ENCODE results near the gene GRXCR2.
"Not testable (repeated sequence)": the region's sequence is repeated elsewhere in the genome, so short reads cannot be mapped to it uniquely, and the experiment has no call there.

The GRXCR2 gene

GRCh38 chr5:145872914-145873313 lies at the start of gene GRXCR2:
Gene GRXCR2, minus strand, starts transcription at chr5:145873014. Its CDS starts 46 bp downstream, at chr5:145872968.
- no peak for DNase-seq (ENCODE audit: low read depth in 2 of 2)

- no peak for DNase-seq (ENCODE audit: low read depth in 2 of 2)
Observed at GRCh38 chr5:145922059-145922458, 49.2 kb upstream of the GRXCR2 start.

- DNase-seq (ENCODE audit: low read depth in 2 of 2) = no peak
Observed at GRCh38 chr5:145921211-145921610, 48.4 kb upstream of the GRXCR2 start.

- no peak for DNase-seq (ENCODE audit: low read depth in 2 of 2)
Observed at GRCh38 chr5:145920542-145921210, 47.9 kb upstream of the GRXCR2 start.

GRCh38 chr5:145919413-145919812 lies 46.6 kb upstream of the GRXCR2 start:
- DNase-seq (ENCODE audit: low read depth in 2 of 2) = no peak

- DNase-seq (ENCODE audit: low read depth in 2 of 2) = no peak
Observed at GRCh38 chr5:145918397-145918796, 45.6 kb upstream of the GRXCR2 start.

GRCh38 chr5:145917288-145917687 lies 44.5 kb upstream of the GRXCR2 start:
- no peak for DNase-seq (ENCODE audit: low read depth in 2 of 2)

GRCh38 chr5:145915970-145916638 lies 43.3 kb upstream of the GRXCR2 start:
- DNase-seq (ENCODE audit: low read depth in 2 of 2) = no peak

GRCh38 chr5:145913701-145914100 lies 40.9 kb upstream of the GRXCR2 start:
- no peak for DNase-seq (ENCODE audit: low read depth in 2 of 2)

GRCh38 chr5:145912594-145912993 lies 39.8 kb upstream of the GRXCR2 start:
- DNase-seq (ENCODE audit: low read depth in 2 of 2) = no peak

- DNase-seq (ENCODE audit: low read depth in 2 of 2) = no peak
Observed at GRCh38 chr5:145912019-145912418, 39.2 kb upstream of the GRXCR2 start.

GRCh38 chr5:145911164-145911563 lies 38.4 kb upstream of the GRXCR2 start:
- DNase-seq (ENCODE audit: low read depth in 2 of 2) = no peak

GRCh38 chr5:145908206-145908960 lies 35.6 kb upstream of the GRXCR2 start:
- no peak for DNase-seq (ENCODE audit: low read depth in 2 of 2)

- no peak for DNase-seq (ENCODE audit: low read depth in 2 of 2)
Observed at GRCh38 chr5:145906401-145906800, 33.6 kb upstream of the GRXCR2 start.

GRCh38 chr5:145904743-145905142 lies 31.9 kb upstream of the GRXCR2 start:
- DNase-seq (ENCODE audit: low read depth in 2 of 2) = no peak

GRCh38 chr5:145903867-145904266 lies 31.1 kb upstream of the GRXCR2 start:
- no peak for DNase-seq (ENCODE audit: low read depth in 2 of 2)

- DNase-seq (ENCODE audit: low read depth in 2 of 2) = no peak
Observed at GRCh38 chr5:145903113-145903512, 30.3 kb upstream of the GRXCR2 start.

- DNase-seq (ENCODE audit: low read depth in 2 of 2) = no peak
Observed at GRCh38 chr5:145902421-145902820, 29.6 kb upstream of the GRXCR2 start.

- DNase-seq (ENCODE audit: low read depth in 2 of 2) = no peak
Observed at GRCh38 chr5:145898171-145898570, 25.4 kb upstream of the GRXCR2 start.

- not testable (repeated sequence) for DNase-seq (ENCODE audit: low read depth in 2 of 2)
Observed at GRCh38 chr5:145891378-145891777, 18.6 kb upstream of the GRXCR2 start.

GRCh38 chr5:145889611-145890010 lies 16.8 kb upstream of the GRXCR2 start:
- DNase-seq (ENCODE audit: low read depth in 2 of 2) = no peak

- DNase-seq (ENCODE audit: low read depth in 2 of 2) = no peak
Observed at GRCh38 chr5:145887976-145888574, 15.3 kb upstream of the GRXCR2 start.
